K562 (cell line): ENCODE measurements around the gene GP1BB. TPM values are rescaled to one million over a fixed set of nuclear protein-coding genes. Genes with fewer than 3 reads are reported as not detected.
A peak's percentile ranks its signal among the peaks of the same experiment; 100 is the strongest.

Experiments
- ATAC-seq: fragments of 200-7000 bp; cut with Tn5 transposase; 3 replicates; pipeline ENCODE4 v1.9.1; 2020; ENCODE audit warnings: moderate library complexity
- BruUV-seq: library from RNA; stranded (reverse); fragments of 400-500 nt; replicated peaks from 2 replicates; lab custom pipeline; 2021; lab: Mats Ljungman, UMichigan
- CTCF ChIA-PET: fragments of 300-600 bp; formaldehyde crosslinking; extraction: SDS; loops from one replicate; lab custom pipeline; 2021; ENCODE audit warnings: low intra/inter-chr PET ratio; lab: Yijun Ruan, JAX
- POLR2A ChIA-PET: fragments of 300-600, 350-650 bp; sonication (Branson Sonifier 250); formaldehyde crosslinking; extraction: SDS; loops from one replicate; lab custom pipeline; 2021; ENCODE audit warnings: antibody characterized with exemption, inconsistent platforms; lab: Yijun Ruan, JAX
- DNase-seq, 4 experiments: peaks; one replicate each; pipeline versions ENCODE4 v3.0.0 to v3.0.0-alpha.2; 2011 to 2018; ENCODE audit warnings: low spot score in 3 of 4, mixed read lengths in 3 of 4; ENCODE audit errors: extremely low read depth in 1 of 4
- FAIRE-seq: peaks from 2 replicates; lab custom pipeline; 2011; peaks lifted over from hg19 to GRCh38; lab: Jason Lieb, UNC
- H2AFZ ChIP-seq: 2 replicates; pipeline ENCODE4 v1.6.0; 2011; ENCODE audit warnings: low read depth, low read length, control low read depth, inconsistent platforms
- H3K27ac ChIP-seq: fragments of 200-600 bp; 3 replicates; pipeline ENCODE4 v1.8.0; 2011; ENCODE audit warnings: low read depth, mild to moderate bottlenecking, control low read depth, inconsistent platforms, low read length, moderate library complexity, mixed read lengths; ENCODE audit errors: extremely low read depth
- H3K27me3 ChIP-seq, 2 experiments: fragments of 300-600 bp in 1 of 2; 2 replicates in 1 of 2; 3 replicates in 1 of 2; pipeline versions ENCODE4 v1.6.0 to v1.8.0; 2011; ENCODE audit warnings: inconsistent platforms in 2 of 2, low read length in 2 of 2, mild to moderate bottlenecking in 1 of 2, mixed read lengths in 1 of 2, moderate library complexity in 1 of 2; ENCODE audit not compliant: control insufficient read depth in 2 of 2, insufficient read depth in 2 of 2
- H3K36me3 ChIP-seq: fragments of 300-600 bp; 3 replicates; pipeline ENCODE4 v1.8.0; 2011; ENCODE audit warnings: mild to moderate bottlenecking, low read length, inconsistent platforms; ENCODE audit not compliant: control insufficient read depth, insufficient read depth
- H3K4me1 ChIP-seq, 2 experiments: fragments of 200-600 bp in 1 of 2; replicated peaks in 1 of 2; 2 replicates in 1 of 2; 3 replicates in 1 of 2; pipeline versions ENCODE4 v1.5.1 to v1.8.0; 2011; ENCODE audit warnings: inconsistent platforms in 2 of 2, low read length in 2 of 2, mild to moderate bottlenecking in 1 of 2, mixed read lengths in 1 of 2, moderate library complexity in 1 of 2; ENCODE audit not compliant: control insufficient read depth in 2 of 2, insufficient read depth in 2 of 2
- H3K4me2 ChIP-seq: 2 replicates; pipeline ENCODE4 v1.6.1; 2011; ENCODE audit warnings: low read length, control low read depth, inconsistent platforms, mixed read lengths; ENCODE audit not compliant: insufficient read depth
- H3K4me3 ChIP-seq: fragments of 200-600 bp; sonication (generic), shearing (Covaris generic); 2 replicates; pipeline ENCODE4 v1.5.1; 2016; ENCODE audit warnings: control low read depth, inconsistent platforms
- H3K79me2 ChIP-seq: fragments of 200-600 bp; 3 replicates; pipeline ENCODE4 v1.8.0; 2011; ENCODE audit warnings: low read length, inconsistent platforms; ENCODE audit not compliant: control insufficient read depth, insufficient read depth
- H3K9ac ChIP-seq, 2 experiments: 2 replicates each; pipeline versions ENCODE4 v1.6.0 to v1.6.1; 2011; ENCODE audit warnings: low read depth in 2 of 2, low read length in 2 of 2, control low read depth in 1 of 2, inconsistent platforms in 1 of 2, mild to moderate bottlenecking in 1 of 2, mixed read lengths in 1 of 2; ENCODE audit not compliant: insufficient read depth in 1 of 2
- H3K9me1 ChIP-seq: one replicate; pipeline ENCODE4 v1.6.0; 2011; ENCODE audit warnings: inconsistent platforms, mild to moderate bottlenecking, low read length, moderate library complexity; ENCODE audit not compliant: control insufficient read depth, insufficient read depth
- H3K9me3 ChIP-seq: replicated peaks from 2 replicates; pipeline ENCODE4 v1.5.1; 2011; ENCODE audit warnings: low read depth, low read length, inconsistent platforms; ENCODE audit not compliant: control insufficient read depth, insufficient read depth
- H4K20me1 ChIP-seq: replicated peaks from 2 replicates; pipeline ENCODE4 v1.6.1; 2011; ENCODE audit warnings: low read length, inconsistent platforms, mixed read lengths; ENCODE audit not compliant: control insufficient read depth, insufficient read depth
- CTBP1 ChIP-seq: fragments of 450-650 bp; IDR thresholded peaks from 2 replicates; pipeline ENCODE4 v1.6.1; 2016; ENCODE audit warnings: borderline replicate concordance
- MCM7 ChIP-seq, 2 experiments: fragments of 450-650 bp; IDR thresholded peaks; 2 replicates each; pipeline ENCODE4 v1.6.1; 2016 to 2018
- MYC ChIP-seq, 2 experiments: fragments of 250-450 bp in 1 of 2; sonication (Bioruptor Pico) in 1 of 2; IDR thresholded peaks; 2 replicates each; pipeline versions ENCODE4 v1.5.1 to v1.6.1; 2012 to 2021; ENCODE audit warnings: low read depth in 2 of 2, borderline replicate concordance in 1 of 2, improper control_type of control experiment in 1 of 2, low read length in 1 of 2, mild to moderate bottlenecking in 1 of 2, moderate library complexity in 1 of 2
- SNRNP70 ChIP-seq: fragments of 200-400 bp; formaldehyde crosslinking; optimal IDR thresholded peaks from 2 replicates; pipeline ENCODE3; 2017; ENCODE audit warnings: low read depth, low read length
- WHSC1 ChIP-seq: IDR thresholded peaks from one replicate; pipeline ENCODE4 v1.6.1; 2012; ENCODE audit warnings: low read length, control low read depth, inconsistent platforms
- ZNF212 ChIP-seq: fragments of 450-650 bp; formaldehyde crosslinking; IDR thresholded peaks from 2 replicates; pipeline ENCODE4 v1.4.0; 2020; ENCODE audit warnings: mild to moderate bottlenecking
- WGBS: fragments of 100-300 bp; shearing (Covaris generic); methylation state at CpG from one replicate; pipeline ENCODE4 v1.1.6; 2016; ENCODE audit warnings: low coverage, mixed read lengths; ENCODE audit not compliant: insufficient coverage; ENCODE audit errors: missing lambda C conversion rate; 5-methylcytosine and 5-hydroxymethylcytosine counted together
- in situ Hi-C: fragments of 300-500 bp; cut with MboI; formaldehyde crosslinking; loops from 4 replicates; pipeline ENCODE4 v1.15.0; 2018; ENCODE audit warnings: inconsistent platforms, mixed read lengths
- intact Hi-C: fragments of 100-400 bp; cut with micrococcal nuclease; formaldehyde crosslinking; loops from 2 replicates; pipeline ENCODE4 v1.14.2; 2022
- polyA plus RNA-seq, 8 experiments: library from polyadenylated mRNA; depleted of rRNA in 4 of 8; stranded (reverse) in 5 of 8; unstranded in 3 of 8; fragments of >200 nt; fragmentation: Nextera tagmentation in 2 of 8; fragmentation: Illumina TruSeq in 1 of 8; extraction: Ambion mirVana in 2 of 8; extraction: Trizol in 1 of 8; gene quantifications; 2 replicates each; pipeline versions ENCODE4 v1.2.1 to v1.2.3, GENCODE V29; 2011 to 2014; ENCODE audit warnings: inconsistent platforms in 1 of 8, missing spikeins in 1 of 8
- total RNA-seq, 7 experiments: library from RNA; depleted of rRNA in 6 of 7; stranded (reverse); fragments of >200 nt in 6 of 7; fragmentation: Illumina TruSeq in 2 of 7; extraction: Trizol in 2 of 7; gene quantifications; 2 replicates each; pipeline versions ENCODE4 v1.2.1 to v1.2.3, GENCODE V29; 2011 to 2021; ENCODE audit warnings: low replicate concordance in 1 of 7
- TF ChIP-seq, protein P1 (sequence below): fragments of 250-450 bp; sonication (Bioruptor Pico); IDR thresholded peaks from 2 replicates; pipeline ENCODE4 v1.8.0; 2022; ENCODE audit warnings: inconsistent platforms
- TF ChIP-seq, protein P2 (sequence below), 2 experiments: fragments of 250-450 bp in 1 of 2; fragments of 450-650 bp in 1 of 2; sonication (Bioruptor Pico) in 1 of 2; IDR thresholded peaks; 2 replicates each; pipeline versions ENCODE4 v1.6.1 to v1.8.0; 2016 to 2021; ENCODE audit warnings: mild to moderate bottlenecking in 2 of 2, moderate library complexity in 2 of 2, missing compliant biosample characterization in 1 of 2, missing genetic modification characterization in 1 of 2
- TF ChIP-seq, protein P3 (sequence below): fragments of 450-650 bp; IDR thresholded peaks from 2 replicates; pipeline ENCODE4 v1.6.1; 2018; ENCODE audit not compliant: partially characterized antibody
- TF ChIP-seq, protein P4 (sequence below): fragments of 250-450 bp; sonication (Bioruptor Pico); IDR thresholded peaks from 2 replicates; pipeline ENCODE4 v1.9.0; 2021; ENCODE audit warnings: mild to moderate bottlenecking, inconsistent platforms

GP1BB gene
- total and polyA plus RNA-seq, 9 of the 15 experiments (the other 6 are each of a cell fraction or from before 2014, with no cell fraction given) = 0.69 to 162 (median 2.8) TPM

DNA sequence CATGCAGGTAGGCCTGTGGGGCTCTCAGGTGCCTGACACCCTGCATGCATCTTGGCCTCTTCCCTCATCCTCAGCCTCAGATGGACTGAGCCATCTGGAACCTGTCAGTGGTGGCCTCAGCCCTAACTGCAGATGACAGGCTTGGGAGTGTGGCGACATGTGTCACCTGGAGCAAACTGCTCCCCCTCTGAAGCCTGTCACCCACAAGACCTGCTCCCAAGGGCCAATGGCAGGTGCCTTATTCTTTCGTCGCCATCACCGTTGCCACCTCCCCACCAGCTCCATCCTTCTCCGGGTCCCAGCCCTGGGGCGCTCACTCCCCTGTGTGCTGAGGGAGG is 12.6 kb upstream of the GP1BB start:
- Histone ChIP-seq H2AFZ (no peak overlapping the region), H3K9me1 (peaks cover 5% of the 10 kb centered on the region), H3K9me3 (no peaks in the 10 kb centered on the region), H4K20me1 (peaks cover 27% of the 10 kb centered on the region; the same call in 1 of the 2 replicates), H3K79me2 (no peaks in the 10 kb centered on the region; the same call in 2 of the 3 replicates), H3K4me2 (no peak overlapping the region), H3K4me3 (no peak overlapping the region), H3K27ac (no peak overlapping the region), H3K27me3 (peaks cover 29 to 55% of the 10 kb centered on the region in 2 experiments; a peak in 4 of 5 replicates), H3K4me1 (peaks cover 16 to 62% of the 10 kb centered on the region in 2 experiments), H3K36me3 (no peaks in the 10 kb centered on the region), H3K9ac (peak overlapping the region in 1 of 2 experiments; percentile 45; a peak in 2 of 4 replicates)
- intact Hi-C loops = loop anchor here (10.0 kb wide), 1 partner anchor 46 kb away; no protein-coding TSS in a partner anchor
- in situ Hi-C loops = no loop called here
- ATAC-seq (no peak), DNase-seq (no peak), FAIRE-seq (no peak)
- BruUV-seq = no TSS peak
- ChIA-PET CTCF (interaction anchor here (0.7 kb wide), 1 partner anchor 303 kb away, joined by 3 read pairs; no protein-coding TSS in a partner anchor), POLR2A (interaction anchor here (0.5 to 6.0 kb wide), 10 partner anchors 9 to 588 kb away, joined by 3 to 52 read pairs (median 6); no protein-coding TSS in a partner anchor)
- WGBS = 43% methylated on average over 6 of the region's 6 CpGs
- TF ChIP-seq CTBP1 (peak; percentile 22; the same call in 1 of the 2 replicates), MYC (IDR thresholded peaks at IDR 0.05; ENCODE audit: low read depth, low read length) (no peak), MYC (CRISPR knock-in tag; IDR thresholded peaks at IDR 0.05; ENCODE audit: borderline replicate concordance, low read depth) (0 out of 2 replicates have a peak, but pooled peaks have one; percentile 5), WHSC1 (no peak), SNRNP70 (no peak), ZNF212 (CRISPR knock-in tag) (no peak), MCM7 (IDR thresholded peaks at IDR 0.05) (0 out of 4 replicates have a peak, but pooled peaks of 1 of the 2 experiments have one; percentile 22)
- TF ChIP-seq, protein P1, sequence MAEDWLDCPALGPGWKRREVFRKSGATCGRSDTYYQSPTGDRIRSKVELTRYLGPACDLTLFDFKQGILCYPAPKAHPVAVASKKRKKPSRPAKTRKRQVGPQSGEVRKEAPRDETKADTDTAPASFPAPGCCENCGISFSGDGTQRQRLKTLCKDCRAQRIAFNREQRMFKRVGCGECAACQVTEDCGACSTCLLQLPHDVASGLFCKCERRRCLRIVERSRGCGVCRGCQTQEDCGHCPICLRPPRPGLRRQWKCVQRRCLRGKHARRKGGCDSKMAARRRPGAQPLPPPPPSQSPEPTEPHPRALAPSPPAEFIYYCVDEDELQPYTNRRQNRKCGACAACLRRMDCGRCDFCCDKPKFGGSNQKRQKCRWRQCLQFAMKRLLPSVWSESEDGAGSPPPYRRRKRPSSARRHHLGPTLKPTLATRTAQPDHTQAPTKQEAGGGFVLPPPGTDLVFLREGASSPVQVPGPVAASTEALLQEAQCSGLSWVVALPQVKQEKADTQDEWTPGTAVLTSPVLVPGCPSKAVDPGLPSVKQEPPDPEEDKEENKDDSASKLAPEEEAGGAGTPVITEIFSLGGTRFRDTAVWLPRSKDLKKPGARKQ (CRISPR knock-in tag) = no peak
- TF ChIP-seq, protein P2, sequence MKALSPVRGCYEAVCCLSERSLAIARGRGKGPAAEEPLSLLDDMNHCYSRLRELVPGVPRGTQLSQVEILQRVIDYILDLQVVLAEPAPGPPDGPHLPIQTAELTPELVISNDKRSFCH (CRISPR knock-in tag; IDR thresholded peaks at IDR 0.05) = no peak
- TF ChIP-seq, protein P2 (tag; IDR thresholded peaks at IDR 0.05) = peak; percentile 19; the same call in 1 of the 2 replicates
- TF ChIP-seq, protein P3, sequence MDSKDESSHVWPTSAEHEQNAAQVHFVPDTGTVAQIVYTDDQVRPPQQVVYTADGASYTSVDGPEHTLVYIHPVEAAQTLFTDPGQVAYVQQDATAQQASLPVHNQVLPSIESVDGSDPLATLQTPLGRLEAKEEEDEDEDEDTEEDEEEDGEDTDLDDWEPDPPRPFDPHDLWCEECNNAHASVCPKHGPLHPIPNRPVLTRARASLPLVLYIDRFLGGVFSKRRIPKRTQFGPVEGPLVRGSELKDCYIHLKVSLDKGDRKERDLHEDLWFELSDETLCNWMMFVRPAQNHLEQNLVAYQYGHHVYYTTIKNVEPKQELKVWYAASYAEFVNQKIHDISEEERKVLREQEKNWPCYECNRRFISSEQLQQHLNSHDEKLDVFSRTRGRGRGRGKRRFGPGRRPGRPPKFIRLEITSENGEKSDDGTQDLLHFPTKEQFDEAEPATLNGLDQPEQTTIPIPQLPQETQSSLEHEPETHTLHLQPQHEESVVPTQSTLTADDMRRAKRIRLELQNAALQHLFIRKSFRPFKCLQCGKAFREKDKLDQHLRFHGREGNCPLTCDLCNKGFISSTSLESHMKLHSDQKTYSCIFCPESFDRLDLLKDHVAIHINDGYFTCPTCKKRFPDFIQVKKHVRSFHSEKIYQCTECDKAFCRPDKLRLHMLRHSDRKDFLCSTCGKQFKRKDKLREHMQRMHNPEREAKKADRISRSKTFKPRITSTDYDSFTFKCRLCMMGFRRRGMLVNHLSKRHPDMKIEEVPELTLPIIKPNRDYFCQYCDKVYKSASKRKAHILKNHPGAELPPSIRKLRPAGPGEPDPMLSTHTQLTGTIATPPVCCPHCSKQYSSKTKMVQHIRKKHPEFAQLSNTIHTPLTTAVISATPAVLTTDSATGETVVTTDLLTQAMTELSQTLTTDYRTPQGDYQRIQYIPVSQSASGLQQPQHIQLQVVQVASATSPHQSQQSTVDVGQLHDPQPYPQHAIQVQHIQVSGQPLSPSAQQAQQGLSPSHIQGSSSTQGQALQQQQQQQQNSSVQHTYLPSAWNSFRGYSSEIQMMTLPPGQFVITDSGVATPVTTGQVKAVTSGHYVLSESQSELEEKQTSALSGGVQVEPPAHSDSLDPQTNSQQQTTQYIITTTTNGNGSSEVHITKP = peak; percentile 38
- TF ChIP-seq, protein P4, sequence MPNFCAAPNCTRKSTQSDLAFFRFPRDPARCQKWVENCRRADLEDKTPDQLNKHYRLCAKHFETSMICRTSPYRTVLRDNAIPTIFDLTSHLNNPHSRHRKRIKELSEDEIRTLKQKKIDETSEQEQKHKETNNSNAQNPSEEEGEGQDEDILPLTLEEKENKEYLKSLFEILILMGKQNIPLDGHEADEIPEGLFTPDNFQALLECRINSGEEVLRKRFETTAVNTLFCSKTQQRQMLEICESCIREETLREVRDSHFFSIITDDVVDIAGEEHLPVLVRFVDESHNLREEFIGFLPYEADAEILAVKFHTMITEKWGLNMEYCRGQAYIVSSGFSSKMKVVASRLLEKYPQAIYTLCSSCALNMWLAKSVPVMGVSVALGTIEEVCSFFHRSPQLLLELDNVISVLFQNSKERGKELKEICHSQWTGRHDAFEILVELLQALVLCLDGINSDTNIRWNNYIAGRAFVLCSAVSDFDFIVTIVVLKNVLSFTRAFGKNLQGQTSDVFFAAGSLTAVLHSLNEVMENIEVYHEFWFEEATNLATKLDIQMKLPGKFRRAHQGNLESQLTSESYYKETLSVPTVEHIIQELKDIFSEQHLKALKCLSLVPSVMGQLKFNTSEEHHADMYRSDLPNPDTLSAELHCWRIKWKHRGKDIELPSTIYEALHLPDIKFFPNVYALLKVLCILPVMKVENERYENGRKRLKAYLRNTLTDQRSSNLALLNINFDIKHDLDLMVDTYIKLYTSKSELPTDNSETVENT (CRISPR knock-in tag) = peak; percentile 80; the same call in 1 of the 2 replicates
